SIG-M5 treated with dmso at 0.1 percent for 504 hours (cell line): Measurements from ENCODE around the gene SHLD2.
A peak's percentile ranks its signal among the peaks of the same experiment; 100 is the strongest.
"Not testable (repeated sequence)": the region's sequence is repeated elsewhere in the genome, so short reads cannot be mapped to it uniquely, and the experiment has no call there.

Source experiments
- DNase-seq: peaks from one replicate; lab custom pipeline; 2025; ENCODE audit not compliant: unreplicated experiment; lab: John Stamatoyannopoulos, UW

Gene SHLD2

DNA sequence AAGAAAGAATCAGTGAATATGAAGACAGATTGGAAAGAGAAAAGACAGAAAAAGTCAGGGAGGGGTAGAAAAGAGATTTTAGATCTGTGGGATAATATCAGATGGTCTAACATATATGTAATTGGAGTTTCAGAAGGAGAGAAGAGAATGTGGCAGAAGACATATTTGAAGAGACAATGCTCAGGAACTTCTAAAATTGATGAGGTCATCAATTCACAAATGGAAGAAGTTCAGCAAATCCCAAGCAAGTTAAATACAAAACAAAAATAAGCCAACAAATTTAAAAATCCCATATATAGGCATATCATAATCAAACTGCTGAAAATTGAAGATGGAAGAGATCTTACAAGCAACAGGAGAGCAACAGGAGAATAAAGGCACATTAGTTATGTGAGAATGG lies 42.5 kb downstream of the SHLD2 start:
- DNase-seq: not testable (repeated sequence)

DNA sequence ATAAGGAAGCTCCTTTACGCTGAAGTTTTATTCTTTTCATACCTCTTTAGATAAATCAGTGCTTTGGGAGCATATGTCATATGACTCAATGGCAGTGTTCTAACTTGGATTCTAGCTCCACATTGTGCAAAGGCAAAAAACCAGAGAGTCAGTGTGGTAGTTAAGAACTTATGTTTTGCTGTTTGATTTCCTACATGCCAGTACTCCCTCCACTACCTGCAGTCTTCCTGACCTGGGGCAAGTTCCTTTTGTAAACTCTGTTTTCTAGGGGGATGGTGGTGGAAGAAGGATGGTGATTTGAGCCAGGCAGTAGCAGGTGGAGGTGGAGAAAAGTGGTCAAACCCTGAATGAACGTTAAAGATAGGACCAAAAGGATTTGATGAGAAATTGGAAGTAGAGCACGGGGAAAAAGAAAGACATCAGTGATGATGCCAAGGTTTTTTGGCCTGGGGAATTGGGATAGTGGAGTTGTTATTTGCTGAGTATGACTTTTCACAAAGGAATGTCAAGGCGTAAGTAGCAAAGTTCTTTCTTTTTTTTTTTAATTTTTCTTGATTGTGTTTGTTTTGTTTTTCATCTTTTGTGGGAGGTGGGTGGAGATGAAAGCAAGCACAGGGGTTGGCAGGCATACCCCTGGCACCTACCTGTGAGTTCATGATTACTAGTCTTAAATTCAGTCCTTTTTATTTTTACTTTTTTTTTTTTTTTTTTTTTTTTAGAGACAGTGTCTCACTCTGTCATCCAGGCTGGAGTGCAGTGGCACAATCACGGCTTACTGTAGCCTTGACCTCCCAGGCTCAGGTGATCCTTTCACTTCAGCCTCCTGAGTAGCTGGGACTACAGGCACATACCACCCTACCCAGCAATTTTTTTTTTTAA lies 47.5 kb downstream of the SHLD2 start:
- not testable (repeated sequence) for DNase-seq

DNA sequence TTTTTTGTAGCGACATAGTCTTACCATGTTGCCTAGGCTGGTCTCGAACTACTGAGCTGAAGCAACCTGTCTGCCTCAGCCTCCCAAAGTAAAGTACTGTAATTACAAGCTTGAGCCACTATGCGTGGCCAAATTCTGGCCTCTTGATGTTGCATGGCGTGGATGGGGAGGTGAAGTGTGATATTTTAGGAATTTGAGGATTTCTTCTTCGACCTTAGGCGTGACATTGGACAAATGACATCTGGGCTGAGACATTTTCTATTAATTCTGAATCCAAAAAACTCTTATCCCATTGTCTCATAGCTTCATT lies 48.1 kb downstream of the SHLD2 start:
- DNase-seq: not testable (repeated sequence)

DNA sequence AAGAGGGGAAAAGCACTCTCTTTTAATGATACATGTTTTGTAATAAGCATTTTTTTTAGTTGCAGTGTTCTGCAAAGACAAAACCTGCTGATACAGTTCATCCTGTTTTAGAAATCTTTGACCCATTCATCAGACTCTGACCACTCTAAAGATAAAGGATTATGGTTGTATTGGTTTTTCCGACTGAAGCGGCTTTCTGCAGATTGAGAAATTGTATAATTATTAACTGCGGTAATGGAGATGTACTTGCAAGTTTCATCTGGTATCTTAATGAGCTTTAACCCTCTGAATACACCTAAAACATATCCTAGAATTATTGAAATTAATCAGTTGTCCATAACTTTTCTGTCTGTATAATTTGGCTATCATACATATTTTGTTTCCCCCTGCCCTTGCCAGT lies 50.6 kb downstream of the SHLD2 start:
- DNase-seq: not testable (repeated sequence)

DNA sequence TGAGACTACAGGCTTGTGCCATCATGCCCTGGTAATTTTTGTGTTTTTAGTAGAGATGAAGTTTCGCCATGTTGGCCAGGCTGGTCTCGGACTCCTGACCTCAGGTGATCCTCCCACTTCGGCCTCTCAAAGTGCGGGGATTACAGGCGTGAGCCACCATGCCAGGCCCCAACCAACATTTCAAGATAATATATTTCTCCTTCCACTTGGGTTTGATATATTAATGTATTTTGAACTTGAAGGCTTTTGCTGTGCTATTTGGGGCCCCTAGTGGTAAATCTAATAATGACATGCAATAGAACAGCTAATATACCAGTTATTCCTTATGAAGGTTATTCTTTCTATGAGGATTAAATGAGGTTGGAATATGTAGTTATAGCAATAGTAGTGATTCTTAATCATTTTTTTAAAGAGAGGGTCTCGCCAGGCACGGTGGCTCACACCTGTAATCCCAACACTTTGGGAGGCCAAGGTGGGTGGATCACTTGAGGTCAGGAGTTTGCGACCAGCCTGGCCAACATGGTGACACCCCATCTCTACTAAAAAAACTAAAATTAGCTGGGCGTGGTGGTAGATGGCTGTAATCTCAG lies 54.1 kb downstream of the SHLD2 start:
- not testable (repeated sequence) for DNase-seq

DNA sequence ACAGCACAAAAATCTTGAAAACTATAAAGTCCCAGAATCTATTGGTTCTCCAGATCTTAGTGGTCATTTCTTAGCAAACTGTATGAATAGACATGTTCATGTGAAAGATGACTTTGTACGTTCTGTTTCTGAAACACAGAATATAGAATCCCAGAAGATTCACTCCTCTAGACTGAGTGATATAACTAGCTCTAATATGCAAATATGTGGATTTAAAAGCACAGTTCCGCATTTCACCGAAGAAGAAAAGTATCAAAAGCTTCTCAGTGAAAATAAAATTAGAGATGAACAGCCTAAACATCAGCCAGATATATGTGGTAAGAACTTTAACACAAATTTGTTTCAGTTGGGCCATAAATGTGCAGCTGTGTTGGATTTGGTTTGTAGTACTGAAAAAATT lies 56.5 kb downstream of the SHLD2 start:
- DNase-seq: not testable (repeated sequence)

DNA sequence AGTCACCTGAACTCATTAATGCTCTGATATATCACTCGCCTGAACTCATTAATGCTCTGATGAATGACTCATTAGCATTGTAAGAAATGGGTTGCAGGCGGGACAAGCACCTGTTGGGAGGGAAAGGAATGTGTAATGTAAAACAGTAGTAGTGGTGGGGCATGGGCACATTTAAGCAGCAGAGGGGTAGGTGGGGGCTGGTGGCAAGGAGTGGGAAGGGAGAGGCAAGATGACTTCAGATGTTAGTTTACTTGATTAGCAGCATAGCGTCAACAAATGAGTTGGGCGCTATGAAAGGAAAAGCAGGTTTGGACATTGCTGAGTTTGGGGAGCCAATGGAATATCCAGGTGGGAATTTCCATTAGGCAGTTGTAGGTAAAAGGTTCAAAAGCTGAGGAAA lies 61.8 kb downstream of the SHLD2 start:
- DNase-seq: not testable (repeated sequence)

DNA sequence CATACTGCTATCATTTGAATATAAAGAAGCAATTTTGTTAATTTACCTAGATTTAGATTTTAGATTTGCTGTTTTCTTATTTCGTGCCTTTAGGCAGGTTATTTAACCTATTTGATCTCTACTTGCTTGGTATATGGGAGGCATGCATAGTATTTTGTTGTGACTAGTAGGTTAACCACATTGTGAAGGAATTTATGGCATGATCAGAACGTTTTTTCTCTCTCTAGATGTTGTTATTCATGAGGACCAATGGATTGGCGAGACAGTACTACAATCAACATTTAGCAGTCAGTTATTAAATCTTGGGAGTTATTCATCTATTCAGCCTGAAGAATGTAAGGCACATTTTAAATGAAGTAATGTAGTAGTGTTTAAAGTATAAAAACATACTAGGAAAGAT lies 62.8 kb downstream of the SHLD2 start:
- DNase-seq: not testable (repeated sequence)

DNA sequence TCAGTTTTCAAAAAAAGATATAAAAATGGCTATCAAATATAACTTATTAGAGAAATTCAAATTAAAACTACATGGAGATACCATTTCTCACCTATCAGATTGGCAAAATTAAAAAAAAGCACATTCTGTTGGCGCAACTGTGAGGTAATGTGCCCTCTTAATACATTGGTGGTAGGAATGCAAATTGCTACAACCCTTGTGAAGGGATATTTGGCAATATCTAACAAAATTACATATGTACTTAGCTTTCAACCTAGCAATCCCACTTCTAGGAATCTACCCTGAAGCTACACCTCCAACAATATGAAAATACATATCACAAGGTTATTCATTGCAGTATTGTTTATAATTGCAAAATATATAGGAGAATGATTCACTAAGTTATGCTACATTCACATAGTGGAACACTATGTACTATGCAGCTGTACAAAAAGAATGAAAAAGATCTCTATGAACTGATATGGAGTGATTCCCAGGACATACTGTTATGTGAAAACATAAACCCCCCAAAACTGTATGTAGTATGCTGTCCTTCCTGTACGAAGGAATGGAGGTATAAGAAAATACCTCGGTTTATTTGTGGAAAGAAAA lies 67.8 kb downstream of the SHLD2 start:
- DNase-seq: not testable (repeated sequence)

DNA sequence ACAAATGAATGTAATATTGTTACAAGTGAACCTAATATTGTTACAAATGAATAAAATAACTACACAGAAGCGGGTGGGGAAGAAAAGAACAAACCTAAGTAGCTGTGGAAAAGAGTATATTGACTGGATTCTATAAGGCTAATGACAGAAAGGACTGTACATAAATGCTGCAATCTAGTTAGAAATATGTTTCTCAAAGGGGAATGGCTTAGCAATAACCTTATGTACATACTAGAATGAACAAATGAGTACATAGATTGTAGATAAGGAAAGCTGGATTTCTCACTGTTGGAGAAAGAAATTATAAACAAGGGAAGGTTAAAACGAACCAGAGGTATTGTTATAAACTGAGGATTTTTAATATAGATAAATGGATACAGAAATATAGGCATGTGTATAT lies 68.4 kb downstream of the SHLD2 start:
- not testable (repeated sequence) for DNase-seq

DNA sequence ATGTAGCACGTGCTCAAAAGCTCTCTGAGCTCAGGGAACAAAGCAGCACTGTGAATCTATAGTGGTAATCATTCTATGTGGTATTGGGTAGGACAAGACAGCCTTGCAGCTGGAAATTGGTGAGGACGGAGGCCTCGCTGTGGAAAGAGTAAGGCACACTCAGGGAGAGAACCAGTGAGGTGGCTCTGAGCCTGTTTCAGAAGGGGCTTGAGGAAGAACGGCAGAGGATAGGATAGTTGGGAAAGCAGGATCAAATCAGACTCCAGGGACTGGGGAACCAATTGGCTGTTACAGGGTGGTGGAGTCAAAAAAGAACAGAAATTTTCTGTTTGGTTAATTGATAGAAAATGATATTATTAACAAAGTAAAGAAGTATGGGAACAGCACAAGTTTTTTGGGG lies 74.9 kb downstream of the SHLD2 start:
- not testable (repeated sequence) for DNase-seq

DNA sequence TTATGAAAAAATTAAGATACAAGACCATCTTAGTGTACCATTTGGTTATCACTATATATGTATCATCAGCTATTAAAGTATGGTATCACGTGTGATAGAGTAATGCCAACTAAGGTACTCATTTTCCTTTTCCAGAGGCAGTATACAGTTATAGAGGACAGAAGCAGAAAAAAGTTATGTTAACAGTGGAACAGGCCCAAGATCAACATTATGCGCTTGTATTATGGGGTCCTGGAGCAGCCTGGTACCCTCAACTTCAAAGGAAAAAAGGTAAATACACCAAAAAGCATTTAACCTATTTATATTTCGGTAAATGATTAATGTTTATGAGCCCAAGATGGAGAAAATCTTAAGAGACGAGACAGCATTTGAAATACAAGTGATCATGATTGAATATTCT lies 75.7 kb downstream of the SHLD2 start:
- DNase-seq: not testable (repeated sequence)

DNA sequence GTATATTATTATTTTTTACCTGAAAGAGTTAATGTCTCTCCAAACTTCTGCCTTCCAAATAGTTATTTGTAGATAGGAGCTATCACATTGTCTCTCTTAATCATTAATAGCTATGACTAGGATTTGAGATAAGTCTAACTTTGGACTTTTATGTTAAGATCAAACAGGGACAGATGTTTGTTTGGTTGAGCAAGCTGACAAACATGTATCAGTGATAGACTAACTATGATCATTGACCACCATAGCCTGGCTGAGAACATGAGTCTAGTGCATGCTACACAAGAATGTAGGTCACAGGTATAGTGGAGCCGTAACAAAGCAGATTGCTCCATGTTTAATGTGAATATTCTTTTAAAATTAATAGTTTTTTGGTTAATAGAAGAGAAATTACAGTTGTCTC lies 76.7 kb downstream of the SHLD2 start:
- DNase-seq: not testable (repeated sequence)

DNA sequence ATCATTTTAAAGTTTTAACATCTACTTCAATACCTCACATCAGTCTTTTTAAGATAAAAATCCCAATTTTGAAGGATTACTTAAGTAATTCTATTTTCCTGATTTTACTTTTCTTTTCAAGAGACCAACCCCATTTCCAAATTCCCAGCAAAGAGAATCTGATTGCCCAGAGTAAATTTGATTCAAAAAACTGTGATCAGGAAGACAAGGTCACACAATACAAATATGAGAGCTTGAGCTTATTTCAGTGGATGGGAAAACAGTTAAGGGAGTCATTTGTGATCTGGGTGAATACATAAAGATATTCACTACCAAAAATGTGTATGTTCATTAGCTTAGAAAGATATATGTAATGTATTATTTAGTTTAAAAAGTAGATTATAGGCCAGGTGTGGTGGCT lies 77.2 kb downstream of the SHLD2 start:
- not testable (repeated sequence) for DNase-seq

DNA sequence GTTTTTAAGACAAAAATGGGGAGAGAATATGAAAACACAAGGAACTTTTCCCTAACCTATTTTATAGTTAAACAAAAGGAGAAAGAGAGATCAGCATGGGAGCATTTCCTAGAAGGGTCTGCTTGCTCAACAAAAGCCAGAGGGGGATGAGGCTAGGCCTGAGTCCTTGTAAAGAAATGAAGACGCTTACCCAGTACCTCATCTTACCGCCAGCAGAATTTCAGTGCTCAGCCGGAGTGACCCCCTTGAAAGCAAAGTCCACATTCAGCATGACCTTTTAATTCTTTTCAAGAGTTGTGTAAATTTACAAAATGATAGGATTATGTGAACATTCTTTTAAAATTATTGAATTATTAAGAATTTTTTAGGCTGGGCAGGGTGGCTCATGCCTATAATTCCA lies 82.6 kb downstream of the SHLD2 start:
- not testable (repeated sequence) for DNase-seq

DNA sequence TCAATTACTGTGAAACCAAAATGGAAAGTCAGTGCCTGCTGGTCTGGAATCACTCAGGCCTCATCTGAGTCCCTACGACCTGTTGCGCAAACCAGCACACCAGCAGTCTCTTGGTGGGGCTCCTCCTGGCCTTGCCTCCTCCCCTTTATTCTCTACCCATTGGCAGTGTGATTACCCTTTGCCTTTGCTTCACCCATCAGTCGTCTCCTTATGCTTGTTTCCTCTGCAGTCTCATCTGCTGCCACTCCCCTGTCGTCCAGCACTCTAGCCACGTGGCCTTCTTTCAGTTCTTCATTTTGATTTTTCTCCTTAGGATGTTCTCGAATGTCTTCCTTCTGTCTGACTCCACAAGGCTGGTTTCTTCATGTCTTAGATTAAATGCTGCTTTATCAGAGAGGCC lies 89.4 kb downstream of the SHLD2 start:
- peak; percentile 71 for DNase-seq

DNA sequence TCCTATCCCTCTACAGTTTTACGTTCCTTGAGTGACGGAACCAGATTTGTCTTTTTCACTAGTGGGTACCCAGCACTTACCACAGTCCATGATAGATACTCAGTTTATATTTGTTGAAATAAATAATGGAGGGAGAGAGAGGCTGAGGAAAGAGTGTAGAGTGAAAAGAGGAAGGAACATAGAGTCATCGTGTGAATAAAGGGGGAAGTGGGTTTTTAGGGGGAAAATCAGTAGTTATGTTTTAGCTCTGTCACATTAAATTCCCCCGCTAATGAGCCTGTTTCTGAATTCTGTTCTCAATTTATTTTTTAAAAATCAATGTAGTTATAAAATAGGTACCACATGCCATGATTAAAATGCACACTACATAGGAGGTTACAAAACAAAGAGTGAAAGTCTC lies 91.0 kb downstream of the SHLD2 start:
- DNase-seq: peak; percentile 4

DNA sequence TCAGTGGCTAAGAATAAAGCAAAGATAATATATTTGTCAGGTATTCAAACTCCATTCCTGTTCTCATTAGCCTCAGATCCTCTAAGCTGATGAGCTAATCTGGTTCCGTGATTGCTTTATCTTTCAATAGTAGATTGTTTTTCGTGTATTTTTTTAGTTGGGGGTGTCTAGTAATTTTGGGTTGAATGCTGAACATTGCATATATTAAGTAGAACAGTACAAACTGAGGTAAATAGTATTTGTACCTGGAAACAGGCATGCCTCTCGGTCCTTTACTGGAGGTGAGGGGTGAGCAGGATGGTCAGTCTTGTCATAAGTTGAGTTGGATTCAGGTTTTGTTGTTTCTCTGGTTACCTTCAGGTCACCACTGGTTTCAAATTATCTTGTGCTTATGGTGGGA lies 92.6 kb downstream of the SHLD2 start:
- DNase-seq: not testable (repeated sequence)

DNA sequence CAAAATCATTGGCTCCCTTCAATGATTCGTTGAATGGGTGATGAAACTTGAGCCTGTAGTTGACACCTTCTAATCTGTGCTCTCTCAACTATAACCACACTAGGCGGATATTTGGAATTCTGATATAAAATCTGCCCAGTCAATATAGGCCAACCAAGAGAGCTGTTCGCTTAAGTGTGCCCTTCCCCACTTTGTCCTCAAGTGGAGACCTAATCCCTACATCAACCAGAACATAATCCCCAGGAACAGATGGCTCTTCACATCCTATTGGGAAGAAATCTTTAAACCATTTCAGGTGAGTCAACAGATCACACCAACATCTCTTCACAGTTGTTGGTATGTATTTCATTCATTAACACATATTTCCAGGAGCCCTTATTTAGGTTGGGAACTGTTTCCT lies 96.8 kb downstream of the SHLD2 start:
- DNase-seq: not testable (repeated sequence)

DNA sequence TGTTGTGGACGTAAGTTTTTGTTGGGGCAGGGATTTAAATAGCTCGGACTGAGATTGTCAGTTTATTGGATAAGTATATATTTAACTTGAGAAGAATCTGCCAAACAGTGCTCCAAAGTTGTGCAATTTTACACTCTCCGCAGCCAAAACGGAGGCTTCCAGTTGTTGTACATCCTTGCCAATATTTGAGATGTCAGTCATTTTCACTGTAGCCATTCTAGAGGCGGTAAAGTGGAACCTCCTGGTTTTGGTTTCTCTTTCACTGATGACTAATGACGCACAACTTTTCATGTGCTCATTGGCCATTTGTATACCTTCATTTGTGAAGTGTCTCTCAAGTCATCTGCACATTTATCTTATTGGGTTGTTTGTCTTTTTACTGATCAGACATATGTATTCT lies 105.9 kb downstream of the SHLD2 start:
- DNase-seq: peak; percentile 34

DNA sequence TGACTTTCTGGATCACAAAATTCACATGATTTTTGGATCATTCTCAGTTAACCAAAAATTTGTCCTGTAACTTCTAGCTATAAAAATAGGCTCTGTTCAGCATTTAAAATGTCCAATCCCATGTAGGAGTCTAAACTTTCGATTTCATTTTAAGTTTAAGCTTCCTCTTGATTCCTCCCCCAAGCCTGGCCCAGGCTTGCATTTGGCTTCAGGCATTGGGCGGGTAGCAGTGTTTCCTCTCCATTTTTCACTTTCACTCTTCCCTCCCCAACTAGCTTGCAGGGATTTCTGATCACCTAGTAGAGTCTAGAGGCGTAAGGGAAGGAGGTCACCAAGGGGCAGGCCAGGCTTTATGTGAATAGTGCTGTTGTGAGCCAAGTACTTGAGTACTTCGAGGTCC lies 109.8 kb downstream of the SHLD2 start:
- DNase-seq: not testable (repeated sequence)

DNA sequence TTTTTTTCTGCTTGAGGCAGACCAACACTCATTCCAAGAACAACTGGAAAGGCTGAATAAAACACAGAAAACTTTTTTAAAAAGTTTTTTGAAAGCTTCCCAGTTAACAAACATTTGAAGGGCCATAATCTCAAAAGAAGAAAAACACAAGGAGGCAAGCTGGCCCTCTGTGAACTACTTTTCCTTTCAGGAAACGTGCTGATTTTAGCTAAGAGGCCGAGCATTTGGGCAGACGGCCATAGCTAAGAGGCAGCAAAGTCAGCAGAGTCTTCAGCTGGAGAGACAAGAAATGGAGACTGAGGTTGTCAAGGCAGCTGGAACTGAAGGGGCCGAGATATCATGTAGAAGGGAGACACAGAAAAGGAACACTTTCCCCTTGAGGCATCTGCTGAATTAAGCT lies 111.9 kb downstream of the SHLD2 start:
- not testable (repeated sequence) for DNase-seq
